HT-29 (cell line): ENCODE results near the gene ZHX3. TPM values are rescaled to one million over a fixed set of nuclear protein-coding genes. Genes with fewer than 3 reads are reported as not detected.

ENCODE experiments used
- DNase-seq: peaks from one replicate; pipeline ENCODE4 v3.0.0-alpha.2; 2015; ENCODE audit warnings: low spot score
- total RNA-seq: library from RNA; depleted of rRNA; stranded (reverse); fragments of >200 nt; shearing (Covaris generic); gene quantifications from 2 replicates; pipeline ENCODE4 v1.2.3, GENCODE V29; 2014

Gene ZHX3
- total RNA-seq, 1 experiment from 2014 or later, result 7.0 TPM

GRCh38 chr20:41224281-41224680 is 93.2 kb downstream of the ZHX3 start:
- DNase-seq, result no peak

GRCh38 chr20:41223112-41223511 is 94.4 kb downstream of the ZHX3 start:
- DNase-seq, result no peak

- no peak for DNase-seq
Observed at GRCh38 chr20:41222703-41223102, 94.8 kb downstream of the ZHX3 start.

- DNase-seq, result no peak
Observed at GRCh38 chr20:41222296-41222695, 95.2 kb downstream of the ZHX3 start.

GRCh38 chr20:41221614-41222218 is 95.8 kb downstream of the ZHX3 start:
- DNase-seq, result no peak

GRCh38 chr20:41219824-41220223 is 97.7 kb downstream of the ZHX3 start:
- no peak for DNase-seq

- no peak for DNase-seq
Observed at GRCh38 chr20:41218466-41218865, 99.1 kb downstream of the ZHX3 start.

- no peak for DNase-seq
Observed at GRCh38 chr20:41217422-41217821, 100.1 kb downstream of the ZHX3 start.

GRCh38 chr20:41214666-41215065 is 102.9 kb downstream of the ZHX3 start:
- DNase-seq, result no peak

- DNase-seq, result no peak
Observed at GRCh38 chr20:41214202-41214601, 103.3 kb downstream of the ZHX3 start.

GRCh38 chr20:41213150-41213820 is 104.2 kb downstream of the ZHX3 start:
- DNase-seq, result no peak

GRCh38 chr20:41205313-41205712 is 112.2 kb downstream of the ZHX3 start:
- no peak for DNase-seq

- no peak for DNase-seq
Observed at GRCh38 chr20:41204304-41205265, 112.9 kb downstream of the ZHX3 start.

GRCh38 chr20:41203660-41204059 is 113.9 kb downstream of the ZHX3 start:
- no peak for DNase-seq

GRCh38 chr20:41202426-41202825 is 115.1 kb downstream of the ZHX3 start:
- no peak for DNase-seq

GRCh38 chr20:41201760-41202159 is 115.8 kb downstream of the ZHX3 start:
- DNase-seq, result no peak

GRCh38 chr20:41200446-41201202 is 116.9 kb downstream of the ZHX3 start:
- DNase-seq, result no peak

- DNase-seq, result no peak
Observed at GRCh38 chr20:41198443-41198842, 119.1 kb downstream of the ZHX3 start.

GRCh38 chr20:41196653-41197225 is 120.8 kb downstream of the ZHX3 start:
- DNase-seq, result no peak

- DNase-seq, result no peak
Observed at GRCh38 chr20:41192575-41192974, 125.0 kb downstream of the ZHX3 start.
